Caco-2 (cell line): Measurements from ENCODE around the gene VSTM2L. TPM values are rescaled to one million over a fixed set of nuclear protein-coding genes. Genes with fewer than 3 reads are reported as not detected.
A peak's percentile ranks its signal among the peaks of the same experiment; 100 is the strongest.

Experiments used
- BruUV-seq: library from RNA; stranded (reverse); fragments of 400-500 nt; replicated peaks from 2 replicates; lab custom pipeline; 2021; lab: Mats Ljungman, UMichigan
- CTCF ChIA-PET: fragments of 300-600 bp; sonication (Branson Sonifier 250); formaldehyde crosslinking; loops from one replicate; lab custom pipeline; 2022; ENCODE audit warnings: antibody characterized with exemption; lab: Charles Lee
- POLR2A ChIA-PET: fragments of 300-600 bp; sonication (Branson Sonifier 250); formaldehyde crosslinking; loops from one replicate; lab custom pipeline; 2022; ENCODE audit warnings: antibody characterized with exemption; lab: Charles Lee
- DNase-seq, 2 experiments: peaks; one replicate each; pipeline versions ENCODE4 v3.0.0 to v3.0.0-alpha.2; 2020 to 2022
- H3K27me3 ChIP-seq: replicated peaks from 2 replicates; pipeline ENCODE4 v1.6.0; 2011; ENCODE audit warnings: low read length; ENCODE audit not compliant: control insufficient read depth, insufficient read depth
- H3K36me3 ChIP-seq: 2 replicates; pipeline ENCODE4 v1.5.1; 2011; ENCODE audit warnings: low read length; ENCODE audit not compliant: control insufficient read depth, insufficient read depth
- H3K4me1 ChIP-seq: fragments of 250-450 bp; sonication (Bioruptor Pico); 2 replicates; pipeline ENCODE4 v1.5.1; 2020; ENCODE audit warnings: mild to moderate bottlenecking
- H3K4me3 ChIP-seq: 2 replicates; pipeline ENCODE4 v1.5.1; 2011; ENCODE audit warnings: low read depth, mild to moderate bottlenecking, control low read depth, low read length
- H3K9me3 ChIP-seq: fragments of 250-450 bp; sonication (Bioruptor Pico); 2 replicates; pipeline ENCODE4 v1.5.1; 2020; ENCODE audit warnings: mild to moderate bottlenecking, moderate library complexity
- H3K27ac Mint-ChIP-seq: one replicate; pipeline ENCODE4 v1.8.0; 2022; ENCODE audit warnings: mixed read lengths; ENCODE audit not compliant: unreplicated experiment
- H3K27me3 Mint-ChIP-seq: one replicate; pipeline ENCODE4 v1.8.0; 2022; ENCODE audit warnings: mixed read lengths; ENCODE audit not compliant: insufficient read depth, unreplicated experiment
- H3K36me3 Mint-ChIP-seq: one replicate; pipeline ENCODE4 v1.8.0; 2022; ENCODE audit warnings: mild to moderate bottlenecking, mixed read lengths; ENCODE audit not compliant: insufficient read depth, unreplicated experiment
- H3K4me1 Mint-ChIP-seq: one replicate; pipeline ENCODE4 v1.8.0; 2022; ENCODE audit warnings: low read depth, mixed read lengths; ENCODE audit not compliant: unreplicated experiment
- H3K4me3 Mint-ChIP-seq: one replicate; pipeline ENCODE4 v1.8.0; 2022; ENCODE audit warnings: mild to moderate bottlenecking, moderate library complexity, mixed read lengths; ENCODE audit not compliant: unreplicated experiment
- H3K9me3 Mint-ChIP-seq: one replicate; pipeline ENCODE4 v1.8.0; 2022; ENCODE audit warnings: mixed read lengths; ENCODE audit not compliant: unreplicated experiment
- intact Hi-C: fragments of 100-400 bp; cut with micrococcal nuclease; formaldehyde crosslinking; loops from one replicate; pipeline ENCODE4 v1.10.0; 2022; ENCODE audit not compliant: unreplicated experiment
- total RNA-seq: library from RNA; stranded (reverse); gene quantifications from 2 replicates; pipeline ENCODE4 v1.2.3, GENCODE V29; 2022
- TF ChIP-seq, protein P1 (sequence below), 2 experiments: fragments of 200-600 bp in 1 of 2; IDR thresholded peaks; 1 replicate in 1 of 2; 2 replicates in 1 of 2; pipeline versions ENCODE4 v1.5.1 to v1.8.0; 2011 to 2022; ENCODE audit warnings: antibody characterized with exemption in 1 of 2, control low read depth in 1 of 2, inconsistent platforms in 1 of 2, low read depth in 1 of 2, low read length in 1 of 2, mild to moderate bottlenecking in 1 of 2, moderate library complexity in 1 of 2; ENCODE audit not compliant: insufficient read depth in 1 of 2, severe bottlenecking in 1 of 2, unreplicated experiment in 1 of 2

The VSTM2L gene
- total RNA-seq, 1 experiment from 2014 or later: not detected

DNA sequence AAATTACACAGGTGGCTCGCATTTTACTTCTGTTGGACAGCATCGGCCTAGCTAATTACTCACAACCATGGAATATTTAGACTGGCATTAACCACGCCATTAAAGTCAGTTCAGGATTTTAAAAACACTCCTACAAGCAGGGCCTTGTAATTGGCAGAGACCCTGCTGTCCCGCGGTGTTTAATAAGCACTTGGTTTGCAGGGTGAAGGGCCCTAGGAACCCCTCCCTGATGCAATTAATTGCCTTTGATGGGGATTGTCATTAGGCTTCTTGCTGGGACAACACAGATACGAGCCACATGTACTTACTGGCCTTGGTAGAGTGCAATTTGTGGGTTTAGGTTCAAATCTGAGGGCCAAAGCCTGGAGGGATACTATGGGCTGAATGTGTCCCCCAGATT lies 7.8 kb upstream of the VSTM2L start:
- peaks cover 7% of the 10 kb centered on the region for H3K27me3 Mint-ChIP-seq
- no peak overlapping the region for H3K4me3 Mint-ChIP-seq
- no peaks in the 10 kb centered on the region for H3K4me1 Mint-ChIP-seq
- H3K36me3 Mint-ChIP-seq: no peaks in the 10 kb centered on the region
- intact Hi-C loops: loop anchor here (5.0 kb wide), 1 partner anchor 328 kb away; no protein-coding TSS in a partner anchor
- H3K9me3 Mint-ChIP-seq: no peaks in the 10 kb centered on the region
- Histone ChIP-seq H3K9me3 (no peaks in the 10 kb centered on the region), H3K4me1 (no peaks in the 10 kb centered on the region), H3K36me3 (no peaks in the 10 kb centered on the region), H3K4me3 (no peak overlapping the region), H3K27me3 (no peaks in the 10 kb centered on the region)
- no peak overlapping the region for H3K27ac Mint-ChIP-seq
- CTCF ChIA-PET: interaction anchor here (0.6 kb wide), 1 partner anchor 48 kb away, joined by 3 read pairs; no protein-coding TSS in a partner anchor
- TF ChIP-seq, protein P1, sequence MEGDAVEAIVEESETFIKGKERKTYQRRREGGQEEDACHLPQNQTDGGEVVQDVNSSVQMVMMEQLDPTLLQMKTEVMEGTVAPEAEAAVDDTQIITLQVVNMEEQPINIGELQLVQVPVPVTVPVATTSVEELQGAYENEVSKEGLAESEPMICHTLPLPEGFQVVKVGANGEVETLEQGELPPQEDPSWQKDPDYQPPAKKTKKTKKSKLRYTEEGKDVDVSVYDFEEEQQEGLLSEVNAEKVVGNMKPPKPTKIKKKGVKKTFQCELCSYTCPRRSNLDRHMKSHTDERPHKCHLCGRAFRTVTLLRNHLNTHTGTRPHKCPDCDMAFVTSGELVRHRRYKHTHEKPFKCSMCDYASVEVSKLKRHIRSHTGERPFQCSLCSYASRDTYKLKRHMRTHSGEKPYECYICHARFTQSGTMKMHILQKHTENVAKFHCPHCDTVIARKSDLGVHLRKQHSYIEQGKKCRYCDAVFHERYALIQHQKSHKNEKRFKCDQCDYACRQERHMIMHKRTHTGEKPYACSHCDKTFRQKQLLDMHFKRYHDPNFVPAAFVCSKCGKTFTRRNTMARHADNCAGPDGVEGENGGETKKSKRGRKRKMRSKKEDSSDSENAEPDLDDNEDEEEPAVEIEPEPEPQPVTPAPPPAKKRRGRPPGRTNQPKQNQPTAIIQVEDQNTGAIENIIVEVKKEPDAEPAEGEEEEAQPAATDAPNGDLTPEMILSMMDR (IDR thresholded peaks at IDR 0.05; ENCODE audit: insufficient read depth in 1 of 2, low read depth in 1 of 2, low read length in 1 of 2, severe bottlenecking in 1 of 2, unreplicated experiment in 1 of 2): no peak
- BruUV-seq: no TSS peak
- POLR2A ChIA-PET: no interaction called here
- no peak for DNase-seq

- Mint-ChIP-seq H3K9me3 (no peaks in the 10 kb centered on the region), H3K27ac (no peak overlapping the region), H3K36me3 (no peaks in the 10 kb centered on the region), H3K4me3 (no peak overlapping the region), H3K27me3 (peaks cover 13% of the 10 kb centered on the region), H3K4me1 (no peaks in the 10 kb centered on the region)
- intact Hi-C loops: loop anchor here (5.0 kb wide), 1 partner anchor 330 kb away; no protein-coding TSS in a partner anchor
- no peaks in the 10 kb centered on the region for H3K4me1 ChIP-seq
- BruUV-seq: no TSS peak
- CTCF ChIA-PET: no interaction called here
- TF ChIP-seq, protein P1 (IDR thresholded peaks at IDR 0.05; ENCODE audit: insufficient read depth in 1 of 2, low read depth in 1 of 2, low read length in 1 of 2, severe bottlenecking in 1 of 2, unreplicated experiment in 1 of 2): peak; percentile 40 to 84
- POLR2A ChIA-PET: no interaction called here
- no peaks in the 10 kb centered on the region; the same call in 1 of the 2 replicates for H3K27me3 ChIP-seq
- no peak overlapping the region for H3K4me3 ChIP-seq
- H3K9me3 ChIP-seq: no peaks in the 10 kb centered on the region
- peak; percentile 54 to 65 for DNase-seq
- no peaks in the 10 kb centered on the region for H3K36me3 ChIP-seq
Observed at GRCh38 chr20:37896932-37897548, 5.9 kb upstream of the VSTM2L start.

GRCh38 chr20:37898233-37899104 lies 4.5 kb upstream of the VSTM2L start:
- Histone ChIP-seq H3K4me3 (no peak overlapping the region), H3K9me3 (no peaks in the 10 kb centered on the region), H3K36me3 (no peaks in the 10 kb centered on the region), H3K27me3 (no peaks in the 10 kb centered on the region; the same call in 1 of the 2 replicates), H3K4me1 (no peaks in the 10 kb centered on the region)
- no TSS peak for BruUV-seq
- POLR2A ChIA-PET: no interaction called here
- intact Hi-C loops: loop anchor here (5.0 kb wide), 1 partner anchor 331 kb away; no protein-coding TSS in a partner anchor
- TF ChIP-seq, protein P1 (IDR thresholded peaks at IDR 0.05; ENCODE audit: insufficient read depth in 1 of 2, low read depth in 1 of 2, low read length in 1 of 2, severe bottlenecking in 1 of 2, unreplicated experiment in 1 of 2): no peak
- DNase-seq: no peak
- H3K4me3 Mint-ChIP-seq: no peak overlapping the region
- H3K36me3 Mint-ChIP-seq: no peaks in the 10 kb centered on the region
- peaks cover 17% of the 10 kb centered on the region for H3K27me3 Mint-ChIP-seq
- H3K9me3 Mint-ChIP-seq: no peaks in the 10 kb centered on the region
- H3K27ac Mint-ChIP-seq: no peak overlapping the region
- CTCF ChIA-PET: interaction anchor here (0.5 to 0.6 kb wide), 2 partner anchors 27 to 94 kb away, joined by 3 read pairs; no protein-coding TSS in a partner anchor
- H3K4me1 Mint-ChIP-seq: peaks cover under 1% of the 10 kb centered on the region
